HG03064 (cell line): ENCODE measurements around the gene AFG1L.
A peak's percentile ranks its signal among the peaks of the same experiment; 100 is the strongest.
"Not testable (repeated sequence)": the region's sequence is repeated elsewhere in the genome, so short reads cannot be mapped to it uniquely, and the experiment has no call there.

Source experiments
- ATAC-seq: cut with Tn5 transposase; IDR thresholded peaks from one replicate; pipeline ENCODE4 v1.9.1; 2021; ENCODE audit warnings: low read depth; ENCODE audit not compliant: unreplicated experiment

AFG1L gene

DNA sequence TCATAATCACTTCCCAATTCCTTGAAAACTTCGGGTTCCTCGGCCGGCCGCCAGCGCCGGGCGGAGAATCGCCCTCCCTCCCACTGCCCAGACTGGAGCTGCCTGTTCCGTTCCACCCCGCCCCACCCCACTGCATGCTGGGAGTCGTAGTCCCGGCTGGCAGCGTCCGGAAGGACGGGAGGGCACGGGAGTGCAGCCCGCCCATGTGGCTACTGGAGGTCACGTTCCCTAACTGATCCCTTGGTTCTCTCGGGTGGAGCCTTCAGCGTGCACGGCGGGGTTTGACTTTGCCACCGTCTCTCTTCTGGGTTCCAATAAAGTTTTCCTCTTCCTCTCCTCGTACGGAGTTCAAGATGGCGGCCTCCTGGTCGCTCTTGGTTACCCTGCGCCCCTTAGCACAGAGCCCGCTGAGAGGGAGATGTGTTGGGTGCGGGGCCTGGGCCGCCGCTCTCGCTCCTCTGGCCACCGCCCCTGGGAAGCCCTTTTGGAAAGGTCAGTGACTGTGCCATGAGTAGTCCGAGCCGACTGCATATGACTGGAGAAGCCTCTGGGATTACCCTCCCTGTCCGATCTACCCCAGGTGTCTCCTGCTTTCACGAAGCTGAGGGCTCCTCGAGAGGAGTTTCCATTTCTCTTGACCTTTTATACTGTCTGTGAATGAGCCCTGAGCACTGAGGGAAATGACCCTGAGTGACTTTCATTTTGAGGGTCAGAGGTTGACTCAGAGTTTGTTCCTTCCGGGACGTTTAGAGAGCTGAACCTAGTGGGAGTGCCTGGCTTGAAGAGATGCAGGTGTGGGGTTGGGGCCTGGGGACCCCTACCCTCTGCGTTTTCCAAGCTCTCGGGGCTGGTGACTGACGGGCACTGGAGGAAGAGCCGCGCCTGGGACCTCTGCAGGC is at the start of gene AFG1L:
AFG1L (plus strand) TSS at position 328 of the 899 bp plus-strand sequence; CDS start at position 354, 26 bp downstream.
- ATAC-seq = peak; percentile 80

DNA sequence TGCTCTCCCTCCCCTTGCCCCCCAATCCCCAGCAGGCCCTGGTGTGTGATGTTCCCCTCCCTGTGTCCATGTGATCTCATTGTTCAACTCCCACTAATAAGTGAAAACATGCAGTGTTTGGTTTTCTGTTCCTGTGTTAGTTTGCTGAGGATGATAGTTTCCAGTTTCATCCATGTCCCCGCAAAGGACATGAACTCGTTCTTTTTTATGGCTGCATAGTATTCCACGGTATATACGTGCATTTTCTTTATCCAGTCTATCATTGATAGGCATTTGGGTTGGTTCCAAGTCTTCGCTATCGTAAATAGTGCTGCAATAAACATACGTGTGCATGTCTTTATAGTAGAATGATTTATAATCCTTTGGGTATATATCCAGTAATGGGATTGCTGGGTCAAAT is 49.8 kb upstream of the AFG1L start:
- not testable (repeated sequence) for ATAC-seq

DNA sequence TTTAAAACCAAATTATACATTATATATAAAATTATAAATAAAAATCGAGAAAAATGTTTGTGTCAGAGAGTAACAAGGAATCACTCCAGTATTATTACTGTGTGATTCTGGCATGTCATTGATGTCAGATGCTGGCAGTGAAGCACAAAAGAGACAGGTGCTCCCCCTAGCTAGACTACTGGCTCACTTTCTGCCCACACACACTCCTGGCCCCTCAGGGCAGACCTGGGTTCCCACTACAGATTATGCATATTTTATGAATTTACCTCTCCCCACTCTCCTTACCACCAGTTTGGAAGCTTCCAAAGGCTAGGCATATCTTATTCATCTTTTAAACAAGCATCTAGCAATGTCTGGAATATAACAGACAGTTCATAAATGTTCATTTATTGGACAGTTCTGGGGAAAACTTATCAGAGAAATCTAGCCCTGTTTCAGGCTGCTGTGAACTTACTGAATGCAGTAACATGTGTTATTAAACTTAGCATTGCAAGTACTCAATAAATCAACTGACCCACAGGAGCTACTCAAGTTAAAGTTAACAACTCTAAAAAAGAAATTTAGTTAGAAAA is 46.8 kb upstream of the AFG1L start:
- no peak for ATAC-seq

DNA sequence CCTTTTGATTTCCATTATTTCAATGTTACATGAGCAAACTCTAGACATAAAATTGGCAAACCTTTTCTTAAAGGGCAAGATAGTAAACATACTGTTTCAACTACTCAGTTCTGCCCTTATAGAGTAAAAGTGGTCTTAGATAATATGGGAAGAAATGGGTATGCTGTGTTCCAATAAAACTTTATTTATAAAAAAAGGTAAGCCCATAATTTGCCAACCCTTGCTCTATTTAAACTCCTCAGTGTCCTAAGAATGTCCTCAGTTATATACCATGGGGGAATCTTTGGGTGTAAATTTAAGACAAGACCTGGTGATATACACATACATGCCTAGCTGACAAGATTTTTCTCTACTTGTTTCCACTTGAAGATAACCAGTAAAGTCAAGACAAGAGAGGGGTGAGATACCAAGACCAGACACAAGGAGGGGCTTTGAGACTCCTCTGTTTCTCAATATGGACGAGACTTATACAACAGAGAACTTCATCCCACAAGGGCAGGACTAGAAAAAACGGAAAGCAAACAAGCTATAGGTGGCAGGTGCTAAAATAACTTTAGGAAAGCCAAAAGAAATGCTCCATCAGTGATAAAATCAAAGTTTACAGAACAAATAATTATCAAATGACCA is 44.5 kb upstream of the AFG1L start:
- ATAC-seq = no peak

DNA sequence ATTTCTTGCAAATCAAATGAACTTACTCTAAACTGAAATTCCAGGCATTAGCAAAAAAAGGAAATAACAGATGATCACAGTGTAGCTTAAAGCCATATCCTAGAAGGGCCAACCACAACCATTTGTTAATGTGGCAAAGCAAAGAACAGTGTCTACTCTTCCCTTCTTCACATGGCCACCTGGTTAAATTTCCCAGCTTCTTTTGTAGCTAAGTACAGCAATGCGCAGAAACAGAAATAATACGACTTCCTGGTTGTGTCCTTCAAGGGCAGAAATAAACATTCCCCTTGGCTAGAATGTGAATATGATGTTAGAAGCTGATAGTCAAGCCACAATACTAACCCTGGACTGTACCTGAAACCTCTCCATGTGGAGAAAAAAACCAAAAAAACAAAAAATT is 43.6 kb upstream of the AFG1L start:
- no peak for ATAC-seq

DNA sequence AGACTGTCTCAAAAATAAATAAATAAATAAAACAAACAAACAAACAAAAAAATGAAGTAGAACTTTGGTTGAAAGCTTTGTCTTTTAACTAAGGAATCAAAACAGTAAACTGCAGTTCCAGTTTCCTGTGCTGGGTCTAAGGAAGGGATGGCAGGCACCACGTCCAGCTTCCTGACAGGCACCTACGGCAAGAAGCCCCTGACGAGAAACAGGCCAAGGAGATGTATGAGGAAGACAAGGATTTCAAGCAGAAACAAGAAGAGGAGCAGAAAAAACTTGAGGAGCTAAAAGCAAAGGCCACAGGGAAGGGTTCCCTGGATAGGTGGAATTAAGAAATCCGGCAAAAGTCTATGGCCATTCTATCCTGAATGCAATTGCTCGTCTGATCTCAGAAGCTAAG is 42.8 kb upstream of the AFG1L start:
- ATAC-seq = no peak

DNA sequence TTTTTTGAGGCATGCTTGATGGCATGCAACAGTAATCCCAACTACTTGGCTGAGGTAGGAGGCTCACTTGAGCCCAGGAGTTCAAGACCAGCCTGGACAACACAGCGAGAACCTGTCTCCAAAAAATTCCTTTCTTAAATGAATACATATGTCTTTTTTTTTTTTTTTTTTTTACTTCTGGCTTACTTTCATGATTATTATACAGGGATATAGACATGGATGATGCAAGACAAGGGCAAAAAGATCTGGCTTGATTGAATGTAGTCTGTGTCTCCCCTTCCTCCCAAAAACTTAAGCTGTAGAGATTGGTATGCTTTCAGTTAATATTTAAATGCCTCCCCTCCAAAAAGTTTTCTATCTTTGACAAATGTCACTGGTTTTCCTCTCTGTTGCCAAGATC is 41.6 kb upstream of the AFG1L start:
- no peak for ATAC-seq

DNA sequence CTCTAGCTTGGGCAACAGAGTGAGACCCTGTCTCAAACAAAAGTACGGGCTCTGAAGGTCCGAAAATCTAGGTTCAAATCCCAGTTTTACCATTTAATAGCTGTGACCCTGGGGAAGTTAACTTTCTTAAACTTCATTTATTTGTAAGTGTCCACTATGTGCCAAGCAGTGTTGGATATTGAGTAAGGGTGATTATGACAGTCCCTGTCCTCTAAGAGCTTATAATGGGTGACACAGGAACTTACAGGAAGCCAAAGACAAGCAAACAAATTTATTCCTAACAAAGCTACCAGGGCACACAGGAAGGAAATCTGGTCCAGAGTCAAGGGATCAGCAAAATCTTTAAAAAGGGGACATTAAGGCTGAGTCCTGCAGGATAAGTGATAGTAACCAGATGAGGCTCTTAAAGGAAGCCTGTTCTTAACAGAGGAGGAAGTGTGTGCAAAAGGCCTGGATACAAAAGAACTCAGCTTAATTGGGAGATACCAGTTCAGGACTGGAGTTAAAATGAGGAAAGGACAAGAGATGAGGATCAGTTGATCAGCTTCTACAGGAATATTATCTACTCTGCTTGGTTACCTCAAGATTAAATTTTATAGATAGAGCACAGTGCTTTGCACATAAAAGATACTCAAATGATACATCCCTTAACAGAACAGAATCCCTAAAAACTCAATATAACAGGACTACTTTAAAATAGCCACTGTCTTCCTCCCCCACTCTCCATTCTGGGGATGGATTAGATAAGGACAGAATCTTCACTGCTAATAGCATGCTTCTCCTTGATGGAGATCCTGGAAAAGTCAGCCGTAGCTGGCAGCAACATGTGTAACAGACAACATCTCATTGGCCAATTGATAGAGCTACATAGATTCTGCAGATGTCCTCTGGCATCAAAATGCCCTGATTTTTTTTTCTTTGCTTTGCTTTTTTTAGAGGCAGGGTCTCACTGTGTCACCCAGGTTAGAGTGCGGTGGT is 40.1 kb upstream of the AFG1L start:
- ATAC-seq = no peak

DNA sequence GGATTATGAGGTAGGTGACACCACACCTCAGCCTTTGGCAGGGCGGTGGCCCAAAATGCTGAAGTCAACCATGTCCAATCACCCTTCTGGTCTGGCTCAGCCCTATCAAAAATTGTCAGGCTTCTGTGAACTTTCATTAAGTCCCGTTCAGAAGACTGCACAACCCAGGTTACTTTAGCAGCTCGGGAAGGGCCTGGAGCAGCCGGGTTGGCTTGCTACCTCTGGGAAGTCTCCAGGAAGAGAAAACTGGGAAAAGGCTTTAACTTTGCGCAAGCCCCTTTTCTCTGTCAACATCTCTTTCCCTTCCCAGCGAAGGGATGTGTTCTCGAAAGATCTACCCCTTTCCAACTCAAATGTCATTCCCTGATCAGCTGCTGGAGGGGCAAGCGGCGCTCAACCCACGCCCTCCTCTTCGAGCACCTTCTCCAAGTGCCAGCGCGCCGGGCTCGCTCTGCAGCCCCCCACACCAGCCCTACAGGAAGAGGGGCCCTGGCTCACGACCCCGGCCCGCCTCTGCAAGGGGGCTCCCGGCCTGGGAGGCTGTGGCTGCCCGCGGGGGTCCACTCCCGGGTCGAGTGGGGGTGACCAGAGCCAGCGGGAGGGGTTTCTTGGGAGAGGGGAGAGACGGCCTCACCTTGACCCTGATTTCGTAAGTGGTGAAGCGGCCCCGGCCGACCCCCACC is 34.6 kb upstream of the AFG1L start:
- ATAC-seq = peak; percentile 6

DNA sequence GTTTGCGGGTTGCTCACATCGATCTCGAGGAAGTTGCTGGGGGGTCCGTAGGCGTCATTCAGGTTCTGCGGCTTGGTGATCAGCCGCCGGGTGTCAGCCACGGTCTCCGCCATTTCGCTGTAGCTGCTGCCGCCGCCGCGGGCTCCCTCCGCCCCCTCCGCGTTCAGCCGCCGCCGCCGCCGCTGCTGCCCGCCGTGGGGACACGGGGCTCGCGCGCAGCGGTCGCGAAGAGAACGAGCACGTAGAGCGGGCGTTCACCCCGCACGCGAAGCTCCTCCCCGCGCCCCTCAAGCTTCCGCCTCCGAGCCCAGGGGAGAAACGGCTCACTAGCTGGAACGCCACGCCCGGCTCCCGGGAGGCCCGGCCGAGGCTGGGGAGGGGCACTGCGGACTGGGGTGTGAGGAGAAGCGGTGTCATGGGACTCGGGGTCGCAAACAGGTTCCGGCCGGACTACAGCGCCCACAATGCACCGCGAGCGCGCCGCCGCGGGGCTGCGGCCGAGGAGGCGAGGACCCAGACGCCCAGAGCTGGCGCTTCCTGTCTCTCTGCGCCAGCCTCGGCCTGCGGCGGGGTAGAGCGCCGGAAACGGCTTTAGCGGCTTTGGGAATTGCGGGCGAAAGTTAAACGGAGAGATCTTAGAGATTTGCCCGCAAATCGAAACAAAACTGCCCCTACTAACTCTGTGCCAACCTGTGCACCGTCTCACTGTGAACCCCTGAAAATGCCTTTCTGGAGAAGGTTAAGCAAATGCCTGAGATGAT is 33.9 kb upstream of the AFG1L start, which contains the start of gene SNX3:
SNX3 (minus strand) TSS at position 232 of the 761 bp plus-strand sequence; CDS start at position 113, 119 bp downstream.
- peak; percentile 91 for ATAC-seq

DNA sequence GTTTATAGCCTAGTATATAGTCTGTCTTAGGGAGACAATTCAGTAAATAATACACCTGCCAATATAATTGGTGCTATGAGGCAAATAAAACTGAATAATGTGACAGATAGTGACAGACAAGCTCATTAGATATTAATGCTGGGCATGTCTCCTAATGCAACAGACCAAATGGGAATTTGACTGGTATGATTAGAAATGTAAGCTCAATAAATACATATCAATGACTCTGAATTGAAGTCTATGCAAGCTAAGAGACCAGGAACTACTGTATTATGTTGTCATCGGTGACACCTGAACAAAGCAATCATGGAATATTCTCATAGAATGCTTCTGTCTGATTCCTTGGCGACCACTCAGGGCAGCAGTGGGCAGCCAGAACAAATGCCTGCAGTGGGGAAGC is 31.5 kb upstream of the AFG1L start:
- no peak for ATAC-seq

DNA sequence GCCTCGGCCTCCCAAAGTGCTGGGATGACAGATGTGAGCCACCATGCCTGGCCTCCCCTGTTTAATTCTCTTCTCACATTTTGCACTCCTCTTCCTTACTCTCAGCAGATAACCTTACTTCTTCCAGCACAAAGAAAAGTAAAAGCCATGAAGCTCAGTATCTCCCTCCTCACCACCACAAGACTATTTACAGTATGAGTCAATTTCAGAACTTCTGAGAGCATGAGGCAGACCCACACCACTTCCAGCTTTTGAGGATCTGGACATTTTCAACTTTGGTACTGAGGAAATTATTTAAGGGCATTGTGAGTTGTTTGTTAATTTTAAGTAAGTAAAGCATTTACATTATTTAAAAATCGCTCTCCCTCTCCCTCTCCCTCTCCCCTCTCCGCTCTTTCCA is 26.0 kb upstream of the AFG1L start:
- no peak for ATAC-seq

DNA sequence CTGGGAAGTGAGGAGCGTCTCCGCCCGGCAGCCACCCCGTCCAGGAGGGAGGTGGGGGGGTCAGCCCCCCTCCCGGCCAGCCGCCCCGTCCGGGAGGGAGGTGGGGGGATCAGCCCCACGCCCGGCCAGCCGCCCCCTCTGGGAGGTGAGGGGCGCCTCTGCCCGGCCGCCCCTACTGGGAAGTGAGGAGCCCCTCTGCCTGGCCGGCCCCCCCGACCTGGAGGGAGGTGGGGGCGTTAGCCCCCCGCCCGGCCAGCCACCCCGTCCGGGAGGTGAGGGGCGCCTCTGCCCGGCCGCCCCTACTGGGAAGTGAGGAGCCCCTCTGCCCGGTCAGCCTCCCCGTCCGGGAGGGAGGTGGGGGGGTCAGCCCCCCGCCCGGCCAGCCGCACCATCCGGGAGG is 24.9 kb upstream of the AFG1L start:
- not testable (repeated sequence) for ATAC-seq

DNA sequence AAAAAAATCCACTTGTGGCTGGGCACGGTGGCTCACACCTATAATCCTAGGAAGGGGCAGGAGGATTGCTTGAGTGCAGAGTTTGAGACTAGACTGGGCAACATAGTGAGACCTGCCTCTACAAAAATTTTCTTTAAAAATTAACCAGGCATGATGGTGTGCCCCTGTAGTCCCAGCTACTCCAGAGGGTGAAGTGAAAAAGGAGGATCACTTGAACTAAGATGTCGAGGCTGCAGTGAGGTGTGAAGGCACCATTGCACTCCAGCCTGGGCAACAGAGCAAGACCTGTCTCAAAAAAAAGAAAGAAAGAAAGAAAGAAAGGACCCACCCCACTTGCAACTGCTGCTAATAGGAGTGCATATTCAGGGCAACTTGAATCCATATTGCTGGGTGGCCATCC is 20.3 kb upstream of the AFG1L start:
- no peak for ATAC-seq

DNA sequence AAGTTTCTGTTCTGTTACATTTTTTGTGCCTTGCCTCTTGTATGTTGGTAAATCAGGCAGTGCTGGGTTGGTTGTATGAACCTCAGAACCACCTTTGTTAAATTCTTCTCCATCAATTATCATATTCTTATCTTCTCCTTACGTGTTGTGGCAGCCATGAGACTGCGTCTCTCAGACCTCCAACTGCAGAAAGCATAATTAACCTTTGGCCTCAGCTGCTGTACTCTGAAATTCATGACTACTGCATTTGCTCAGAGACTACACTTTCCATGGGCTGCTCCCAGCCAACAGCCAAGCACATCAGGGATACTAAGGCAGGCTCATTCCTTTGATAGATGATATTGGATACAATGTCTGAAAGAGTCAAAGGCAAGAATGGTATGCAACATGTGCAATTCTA is 18.9 kb upstream of the AFG1L start:
- no peak for ATAC-seq

DNA sequence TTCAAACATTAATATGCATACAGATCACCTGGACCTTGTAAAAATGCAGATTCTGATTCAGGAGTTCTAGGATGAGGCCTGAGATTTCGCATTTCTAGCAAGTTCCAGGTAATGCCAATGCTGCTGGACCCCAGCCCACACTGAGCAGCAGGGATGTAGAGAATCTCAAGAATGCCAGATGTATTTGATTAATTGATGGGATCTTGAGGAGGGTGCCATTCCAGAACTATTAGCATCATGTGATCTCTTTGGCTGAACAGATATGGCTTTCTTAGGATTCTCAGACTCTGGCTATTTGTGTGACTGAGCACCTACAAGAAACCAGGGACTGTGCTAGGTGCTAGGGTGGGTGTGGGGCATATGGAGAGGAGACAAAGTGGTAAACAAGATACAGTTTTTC is 17.6 kb upstream of the AFG1L start:
- no peak for ATAC-seq

DNA sequence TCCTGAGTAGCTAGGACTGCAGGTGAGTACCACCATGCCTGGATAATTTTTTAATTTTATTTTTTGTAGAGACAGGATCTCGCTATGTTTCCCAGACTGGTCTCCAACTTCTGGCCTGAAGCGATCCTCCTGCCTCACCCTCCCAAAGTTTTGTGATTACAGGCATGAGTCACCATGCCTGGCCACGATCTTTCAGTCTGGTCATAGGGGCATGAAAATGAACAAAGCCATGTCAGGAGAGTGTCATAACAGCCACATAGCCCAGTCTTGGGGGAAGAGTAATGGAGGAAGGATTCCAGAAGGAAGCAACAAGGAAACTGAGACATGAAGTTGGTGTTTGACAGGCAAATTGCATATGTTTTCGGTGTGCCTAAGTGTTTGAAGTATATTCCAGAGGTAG is 17.0 kb upstream of the AFG1L start:
- no peak for ATAC-seq

DNA sequence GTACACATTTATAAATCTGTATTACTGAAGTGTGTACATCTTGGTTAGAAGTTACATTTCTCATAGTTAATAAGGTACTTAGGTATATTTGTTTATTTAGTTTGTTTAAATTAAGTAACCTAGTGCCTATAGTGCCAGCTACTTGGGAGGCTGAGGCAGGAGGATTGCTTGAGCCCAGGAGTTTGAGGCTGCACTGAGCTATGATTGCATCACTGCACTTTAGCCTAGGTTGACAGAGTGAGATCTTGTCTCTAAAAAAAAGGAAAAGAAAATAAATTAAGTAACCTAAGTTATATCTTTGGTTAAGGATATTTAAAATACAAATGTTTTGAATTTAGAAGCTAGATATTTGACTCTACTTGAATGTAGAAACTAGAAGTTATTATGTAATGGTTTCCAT is 9.5 kb upstream of the AFG1L start:
- ATAC-seq = no peak

DNA sequence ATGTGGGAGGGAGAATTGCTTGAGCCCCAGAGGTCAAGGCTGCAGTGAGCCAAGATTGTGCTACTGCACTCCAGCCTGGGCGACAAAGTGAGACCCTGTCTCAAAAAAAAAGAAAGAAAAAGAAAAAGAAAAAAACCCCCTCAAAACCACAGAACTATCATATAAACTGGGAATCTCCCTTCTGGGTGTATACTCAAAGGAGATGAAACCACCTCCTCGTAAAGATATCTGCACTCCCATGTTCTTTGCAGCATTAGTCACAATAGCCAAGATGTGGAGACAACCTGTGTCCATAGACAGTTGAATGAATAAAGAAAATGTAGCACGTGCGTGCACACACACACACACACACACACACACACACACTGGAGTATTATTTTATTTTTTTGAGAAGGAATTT is 8.5 kb upstream of the AFG1L start:
- ATAC-seq = no peak
